Measurements from ENCODE around the gene PLCXD3. TPM values are rescaled to one million over a fixed set of nuclear protein-coding genes. Genes with fewer than 3 reads are reported as not detected.

The PLCXD3 gene
- total RNA-seq, 1 donor from 2014 or later, result not detected

DNA sequence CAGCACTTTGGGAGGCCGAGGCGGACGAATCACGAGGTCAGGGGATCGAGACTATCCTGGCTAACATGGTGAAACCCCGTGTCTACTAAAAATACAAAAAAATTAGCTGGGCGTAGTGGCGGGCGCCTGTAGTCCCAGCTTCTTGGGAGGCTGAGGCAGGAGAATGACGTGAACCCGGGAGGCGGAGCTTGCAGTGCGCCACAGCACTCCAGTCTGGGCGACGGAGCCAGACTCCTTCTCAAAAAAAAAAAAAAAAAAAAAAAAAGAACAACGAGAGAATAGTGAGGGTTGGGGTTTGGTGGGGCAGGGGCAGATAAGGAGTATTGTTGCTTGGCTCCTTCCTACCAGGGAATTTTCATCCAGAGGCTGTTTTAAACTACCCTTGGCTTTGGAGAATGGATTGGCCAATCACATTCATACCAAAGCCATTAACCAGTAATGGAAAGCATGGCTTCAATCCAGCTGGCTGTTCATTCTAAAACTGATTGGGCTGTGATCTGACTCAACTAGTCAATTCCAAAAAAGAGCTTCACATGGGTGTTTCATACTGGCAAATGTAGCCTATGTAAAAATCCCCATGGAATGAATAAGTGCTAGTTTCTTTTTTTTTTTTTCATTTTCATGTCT lies 64.4 kb downstream of the PLCXD3 start:
- no peak overlapping the region for H3K4me3 Mint-ChIP-seq (ENCODE audit: unreplicated experiment)
- TF ChIP-seq CTCF (IDR thresholded peaks at IDR 0.05), result no peak
- H3K27me3 Mint-ChIP-seq (ENCODE audit: unreplicated experiment), result no peaks in the 10 kb centered on the region
- no peaks in the 10 kb centered on the region for H3K36me3 Mint-ChIP-seq (ENCODE audit: unreplicated experiment)
- no peaks in the 10 kb centered on the region for H3K9me3 Mint-ChIP-seq (ENCODE audit: unreplicated experiment)
- no peaks in the 10 kb centered on the region for H3K4me1 Mint-ChIP-seq (ENCODE audit: unreplicated experiment)
- no peak for DNase-seq (ENCODE audit: extremely low spot score, unreplicated experiment)
- H3K27ac Mint-ChIP-seq (ENCODE audit: unreplicated experiment), result no peak overlapping the region

- Mint-ChIP-seq H3K27ac (ENCODE audit: unreplicated experiment) (no peak overlapping the region), H3K9me3 (ENCODE audit: unreplicated experiment) (no peaks in the 10 kb centered on the region), H3K4me3 (ENCODE audit: unreplicated experiment) (no peak overlapping the region), H3K36me3 (ENCODE audit: unreplicated experiment) (no peaks in the 10 kb centered on the region), H3K4me1 (ENCODE audit: unreplicated experiment) (no peaks in the 10 kb centered on the region), H3K27me3 (ENCODE audit: unreplicated experiment) (no peaks in the 10 kb centered on the region)
- no peak for TF ChIP-seq CTCF (IDR thresholded peaks at IDR 0.05)
- DNase-seq (ENCODE audit: extremely low spot score, unreplicated experiment), result no peak
These were observed 75.1 kb downstream of the PLCXD3 start for GRCh38 chr5:41435276-41435675.

- no peaks in the 10 kb centered on the region for H3K9me3 Mint-ChIP-seq (ENCODE audit: unreplicated experiment)
- no peaks in the 10 kb centered on the region for H3K4me1 Mint-ChIP-seq (ENCODE audit: unreplicated experiment)
- H3K4me3 Mint-ChIP-seq (ENCODE audit: unreplicated experiment), result no peak overlapping the region
- TF ChIP-seq CTCF (IDR thresholded peaks at IDR 0.05), result peak; percentile 28
- no peaks in the 10 kb centered on the region for H3K27me3 Mint-ChIP-seq (ENCODE audit: unreplicated experiment)
- no peak overlapping the region for H3K27ac Mint-ChIP-seq (ENCODE audit: unreplicated experiment)
- no peaks in the 10 kb centered on the region for H3K36me3 Mint-ChIP-seq (ENCODE audit: unreplicated experiment)
- no peak for DNase-seq (ENCODE audit: extremely low spot score, unreplicated experiment)
These were observed 76.7 kb downstream of the PLCXD3 start for GRCh38 chr5:41433552-41434181.

DNA sequence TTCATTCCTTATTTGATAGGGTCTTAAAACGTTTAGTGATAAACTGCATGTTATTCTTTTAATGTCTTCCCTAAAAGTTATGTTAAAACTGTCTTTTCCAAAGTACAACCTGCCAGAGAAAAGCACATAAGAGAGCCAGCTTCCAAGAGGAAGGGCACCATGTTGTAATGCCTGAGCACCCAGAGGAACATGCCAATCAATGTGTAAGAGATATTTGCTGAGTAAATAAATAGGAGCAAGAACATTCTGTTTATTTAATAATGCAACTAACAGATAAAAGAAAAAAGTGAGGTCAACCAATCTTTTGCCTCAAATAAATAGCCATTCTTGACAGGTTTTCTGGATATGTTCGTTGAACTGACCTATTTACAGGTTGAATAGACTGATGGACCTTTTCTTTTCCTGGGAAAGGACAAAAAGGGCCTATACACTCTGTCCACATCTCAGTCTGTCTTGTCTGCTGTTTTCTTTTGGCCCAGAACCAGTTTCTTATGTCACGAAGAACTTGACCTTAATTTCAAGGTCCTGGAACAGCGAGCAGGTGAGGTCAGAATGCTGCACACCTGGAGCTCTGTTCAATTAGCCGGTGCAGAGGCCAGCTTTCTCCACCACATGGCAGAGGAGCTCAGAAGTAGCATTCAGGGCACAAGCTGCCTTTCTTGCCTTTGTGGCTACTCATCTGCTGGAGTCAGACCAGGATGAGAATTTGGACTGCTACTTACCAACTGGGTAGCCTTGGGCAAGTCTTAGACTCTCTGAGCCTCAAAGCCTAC lies 77.7 kb downstream of the PLCXD3 start:
- Mint-ChIP-seq H3K4me1 (ENCODE audit: unreplicated experiment) (no peaks in the 10 kb centered on the region), H3K36me3 (ENCODE audit: unreplicated experiment) (no peaks in the 10 kb centered on the region), H3K9me3 (ENCODE audit: unreplicated experiment) (no peaks in the 10 kb centered on the region), H3K27ac (ENCODE audit: unreplicated experiment) (no peak overlapping the region), H3K4me3 (ENCODE audit: unreplicated experiment) (no peak overlapping the region), H3K27me3 (ENCODE audit: unreplicated experiment) (peaks cover 2% of the 10 kb centered on the region)
- no peak for TF ChIP-seq CTCF (IDR thresholded peaks at IDR 0.05)
- no peak for DNase-seq (ENCODE audit: extremely low spot score, unreplicated experiment)

- H3K27me3 Mint-ChIP-seq (ENCODE audit: unreplicated experiment), result peaks cover 2% of the 10 kb centered on the region
- no peak overlapping the region for H3K27ac Mint-ChIP-seq (ENCODE audit: unreplicated experiment)
- H3K4me3 Mint-ChIP-seq (ENCODE audit: unreplicated experiment), result no peak overlapping the region
- no peaks in the 10 kb centered on the region for H3K36me3 Mint-ChIP-seq (ENCODE audit: unreplicated experiment)
- H3K9me3 Mint-ChIP-seq (ENCODE audit: unreplicated experiment), result no peaks in the 10 kb centered on the region
- no peak for TF ChIP-seq CTCF (IDR thresholded peaks at IDR 0.05)
- H3K4me1 Mint-ChIP-seq (ENCODE audit: unreplicated experiment), result no peaks in the 10 kb centered on the region
- DNase-seq (ENCODE audit: extremely low spot score, unreplicated experiment), result no peak
These were observed 82.9 kb downstream of the PLCXD3 start for GRCh38 chr5:41427505-41427904.
